ENCODE results near the gene CDH23.

The CDH23 gene

GRCh38 chr10:71771204-71771603 is 374.5 kb downstream of the CDH23 start:
- no peak for TF ChIP-seq CTCF (conservative IDR thresholded peaks at IDR 0.05; ENCODE audit: low read depth)
- DNase-seq (ENCODE audit: low spot score), result no peak
- POLR2A ChIA-PET (ENCODE audit: low non-redundant PET), result no interaction called here
- peak overlapping the region; percentile 82 for H3K27ac ChIP-seq
- CTCF ChIA-PET, result interaction anchor here (0.5 to 0.9 kb wide), 2 partner anchors 41 to 489 kb away, joined by 3 read pairs; no protein-coding TSS in a partner anchor

GRCh38 chr10:71771821-71772617 is 375.3 kb downstream of the CDH23 start:
- POLR2A ChIA-PET (ENCODE audit: low non-redundant PET), result no interaction called here
- DNase-seq (ENCODE audit: low spot score), result peak; percentile 67

DNA sequence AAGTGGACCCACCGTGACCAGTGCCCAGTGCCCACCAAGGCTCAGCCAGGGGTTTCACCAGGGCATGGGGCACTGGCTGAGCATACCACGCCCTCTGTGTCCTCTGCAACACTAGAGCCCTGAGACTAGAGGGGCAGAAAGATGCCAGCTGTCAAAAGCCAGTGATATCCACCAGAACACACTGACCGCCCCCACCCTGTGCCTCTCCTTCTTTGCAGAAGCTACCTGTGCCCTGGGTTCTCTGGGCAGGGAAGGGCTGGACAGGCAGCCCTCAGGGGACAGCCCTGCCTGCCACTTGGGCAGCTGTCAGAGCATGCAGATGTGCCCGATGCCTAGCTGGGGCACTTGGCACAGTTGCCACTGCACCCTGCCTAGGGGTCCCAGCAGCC is 376.1 kb downstream of the CDH23 start:
- TF ChIP-seq CTCF (conservative IDR thresholded peaks at IDR 0.05; ENCODE audit: low read depth), result no peak
- CTCF ChIA-PET, result interaction anchor here (0.6 to 2.6 kb wide), 18 partner anchors 8 to 202 kb away, joined by 3 to 20 read pairs (median 6); no protein-coding TSS in a partner anchor
- POLR2A ChIA-PET (ENCODE audit: low non-redundant PET), result interaction anchor here (0.6 to 2.1 kb wide), 4 partner anchors 8 to 467 kb away, joined by 3 to 9 read pairs (median 6); no protein-coding TSS in a partner anchor
- no peak for DNase-seq (ENCODE audit: low spot score)
- H3K27ac ChIP-seq, result peak overlapping the region; percentile 82

More at GRCh38 chr10:71771821-71772617, 375.3 kb downstream of the CDH23 start:
- peak overlapping the region; percentile 82 for H3K27ac ChIP-seq
- CTCF ChIA-PET, result interaction anchor here (0.5 to 2.6 kb wide), 8 partner anchors 15 to 488 kb away, joined by 3 to 20 read pairs (median 6); no protein-coding TSS in a partner anchor
- TF ChIP-seq CTCF (conservative IDR thresholded peaks at IDR 0.05; ENCODE audit: low read depth), result no peak

DNA sequence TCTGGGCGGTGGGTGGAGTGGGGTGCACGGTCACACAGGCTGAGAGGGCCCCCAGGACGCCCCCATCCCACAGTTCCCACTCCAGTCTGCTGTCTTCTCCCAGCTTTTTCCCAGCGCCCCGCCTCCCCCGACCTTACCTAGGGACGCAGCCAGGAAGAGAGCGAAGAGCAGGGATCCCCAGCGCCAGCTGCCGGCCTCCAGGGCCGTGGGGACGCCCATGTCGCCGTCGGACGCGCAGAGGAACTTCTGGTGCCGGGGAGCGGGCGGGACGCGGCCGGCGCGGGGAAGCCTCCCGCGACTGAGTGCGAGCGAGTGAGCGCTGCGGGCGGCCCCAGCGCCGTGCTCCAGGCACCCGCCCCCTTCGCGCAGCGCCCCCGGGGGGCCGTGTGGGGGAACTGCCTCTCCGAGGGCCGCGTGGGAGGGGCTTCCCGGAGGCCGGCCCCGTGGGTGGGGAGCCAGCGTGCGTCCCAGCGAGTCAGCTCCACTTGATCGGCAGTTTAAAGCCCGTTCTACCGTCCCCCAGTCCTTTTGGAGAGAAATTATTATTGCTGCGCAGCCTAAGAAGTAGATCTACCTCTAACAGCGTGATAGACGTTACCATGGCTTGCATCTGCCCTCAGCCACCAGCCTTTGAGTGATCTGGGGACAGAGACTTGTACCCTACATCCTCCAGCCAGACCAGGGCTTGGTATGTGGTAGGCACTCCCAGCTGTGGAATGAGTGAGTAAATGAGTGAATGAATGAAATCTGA is 376.7 kb downstream of the CDH23 start, which contains the start of gene VSIR:
TSS of gene VSIR (minus strand) at position 300 of the 751 bp plus-strand sequence. CDS start at position 219, 81 bp downstream.
- peak; percentile 93 for TF ChIP-seq CTCF (conservative IDR thresholded peaks at IDR 0.05; ENCODE audit: low read depth)
- H3K27ac ChIP-seq, result peak within 1 kb of the TSS; percentile 82
- CTCF ChIA-PET, result interaction anchor here (0.6 to 2.6 kb wide), 19 partner anchors 9 to 203 kb away, joined by 3 to 20 read pairs (median 6); no protein-coding TSS in a partner anchor
- DNase-seq (ENCODE audit: low spot score), result peak; percentile 93
- POLR2A ChIA-PET (ENCODE audit: low non-redundant PET), result interaction anchor here (0.6 to 2.1 kb wide), 5 partner anchors 9 to 467 kb away, joined by 3 to 9 read pairs (median 4); partner anchors contain the start of gene PSAP

- ChIA-PET POLR2A (ENCODE audit: low non-redundant PET) (interaction anchor here (2.1 kb wide), 1 partner anchor 62 kb away, joined by 9 read pairs; no protein-coding TSS in a partner anchor), CTCF (interaction anchor here (1.0 to 1.3 kb wide), 3 partner anchors 16 to 92 kb away, joined by 3 to 4 read pairs (median 3); no protein-coding TSS in a partner anchor)
- no peak for DNase-seq (ENCODE audit: low spot score)
- H3K27ac ChIP-seq, result peak overlapping the region; percentile 82
- no peak for TF ChIP-seq CTCF (conservative IDR thresholded peaks at IDR 0.05; ENCODE audit: low read depth)
Observed at GRCh38 chr10:71774916-71775702, 378.4 kb downstream of the CDH23 start.

All from RWPE1 (cell line).